GM21619 (cell line): ENCODE results near the gene ANKRD55.
A peak's percentile ranks its signal among the peaks of the same experiment; 100 is the strongest.
"Not testable (repeated sequence)": the region's sequence is repeated elsewhere in the genome, so short reads cannot be mapped to it uniquely, and the experiment has no call there.

Experiments
- ATAC-seq: cut with Tn5 transposase; IDR thresholded peaks from one replicate; pipeline ENCODE4 v1.9.1; 2021; ENCODE audit not compliant: unreplicated experiment

ANKRD55 gene

GRCh38 chr5:56170557-56170956 lies 62.6 kb downstream of the ANKRD55 start:
- ATAC-seq: no peak

- ATAC-seq: no peak
Measured at GRCh38 chr5:56169949-56170348, 63.2 kb downstream of the ANKRD55 start.

- no peak for ATAC-seq
Measured at GRCh38 chr5:56169281-56169680, 63.8 kb downstream of the ANKRD55 start.

- ATAC-seq: no peak
Measured at GRCh38 chr5:56168066-56168478, 65.1 kb downstream of the ANKRD55 start.

GRCh38 chr5:56167519-56167918 lies 65.6 kb downstream of the ANKRD55 start:
- no peak for ATAC-seq

- ATAC-seq: no peak
Measured at GRCh38 chr5:56166671-56167385, 66.3 kb downstream of the ANKRD55 start.

- ATAC-seq: no peak
Measured at GRCh38 chr5:56164376-56164775, 68.8 kb downstream of the ANKRD55 start.

GRCh38 chr5:56161927-56162326 lies 71.2 kb downstream of the ANKRD55 start:
- ATAC-seq: no peak

- ATAC-seq: no peak
Measured at GRCh38 chr5:56161439-56161823, 71.7 kb downstream of the ANKRD55 start.

- ATAC-seq: no peak
Measured at GRCh38 chr5:56160723-56161438, 72.2 kb downstream of the ANKRD55 start.

GRCh38 chr5:56159521-56159947 lies 73.6 kb downstream of the ANKRD55 start:
- ATAC-seq: no peak

- no peak for ATAC-seq
Measured at GRCh38 chr5:56158331-56158960, 74.7 kb downstream of the ANKRD55 start.

- not testable (repeated sequence) for ATAC-seq
Measured at GRCh38 chr5:56157191-56157621, 75.9 kb downstream of the ANKRD55 start.

- peak; percentile 58 for ATAC-seq
Measured at GRCh38 chr5:56156585-56157190, 76.4 kb downstream of the ANKRD55 start.

- no peak for ATAC-seq
Measured at GRCh38 chr5:56155992-56156584, 77.0 kb downstream of the ANKRD55 start.

GRCh38 chr5:56154732-56155484 lies 78.2 kb downstream of the ANKRD55 start:
- no peak for ATAC-seq

GRCh38 chr5:56152437-56152836 lies 80.7 kb downstream of the ANKRD55 start:
- ATAC-seq: peak; percentile 37

GRCh38 chr5:56150756-56151155 lies 82.4 kb downstream of the ANKRD55 start:
- ATAC-seq: not testable (repeated sequence)

- ATAC-seq: peak; percentile 78
Measured at GRCh38 chr5:56148453-56148971, 84.6 kb downstream of the ANKRD55 start.

GRCh38 chr5:56147659-56148230 lies 85.4 kb downstream of the ANKRD55 start:
- ATAC-seq: no peak
